Keratinocyte (primary cell): ENCODE measurements around the gene SLC6A9.

Source experiments
- EZH2 ChIP-seq: IDR thresholded peaks from one replicate; pipeline ENCODE4 v1.6.1; 2012; ENCODE audit warnings: inconsistent platforms, mild to moderate bottlenecking, low read length, moderate library complexity
- TF ChIP-seq, protein P1 (sequence below), 3 experiments: IDR thresholded peaks in 1 of 3; conservative IDR thresholded peaks in 1 of 3; optimal IDR thresholded peaks in 1 of 3; 2 replicates in 2 of 3; 3 replicates in 1 of 3; pipeline versions ENCODE3 to v1.5.1; 2011; ENCODE audit warnings: low read length in 3 of 3, mild to moderate bottlenecking in 3 of 3, moderate library complexity in 2 of 3, control low read depth in 1 of 3, inconsistent platforms in 1 of 3; ENCODE audit not compliant: insufficient read depth in 2 of 3; ENCODE audit errors: extremely low read depth in 1 of 3

DNA sequence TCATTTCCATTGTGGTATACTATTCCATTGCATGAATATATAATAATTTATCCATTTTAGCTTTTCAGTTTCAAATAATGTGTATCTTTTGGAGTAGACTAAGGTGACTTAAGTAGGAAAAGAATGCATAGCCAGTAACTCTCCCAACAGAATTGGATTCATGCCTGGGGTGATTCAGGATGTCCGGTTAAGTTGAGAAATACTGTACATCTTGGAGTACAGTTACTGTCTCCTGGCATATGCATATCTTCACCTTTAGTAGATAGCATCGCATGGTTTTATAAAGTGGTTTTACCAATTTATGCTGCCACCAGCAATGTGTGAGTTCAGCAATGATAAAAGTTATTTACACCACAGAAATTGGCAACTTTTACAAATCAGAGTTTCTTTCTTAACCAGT is 18.6 kb upstream of the SLC6A9 start:
- TF ChIP-seq, protein P1, sequence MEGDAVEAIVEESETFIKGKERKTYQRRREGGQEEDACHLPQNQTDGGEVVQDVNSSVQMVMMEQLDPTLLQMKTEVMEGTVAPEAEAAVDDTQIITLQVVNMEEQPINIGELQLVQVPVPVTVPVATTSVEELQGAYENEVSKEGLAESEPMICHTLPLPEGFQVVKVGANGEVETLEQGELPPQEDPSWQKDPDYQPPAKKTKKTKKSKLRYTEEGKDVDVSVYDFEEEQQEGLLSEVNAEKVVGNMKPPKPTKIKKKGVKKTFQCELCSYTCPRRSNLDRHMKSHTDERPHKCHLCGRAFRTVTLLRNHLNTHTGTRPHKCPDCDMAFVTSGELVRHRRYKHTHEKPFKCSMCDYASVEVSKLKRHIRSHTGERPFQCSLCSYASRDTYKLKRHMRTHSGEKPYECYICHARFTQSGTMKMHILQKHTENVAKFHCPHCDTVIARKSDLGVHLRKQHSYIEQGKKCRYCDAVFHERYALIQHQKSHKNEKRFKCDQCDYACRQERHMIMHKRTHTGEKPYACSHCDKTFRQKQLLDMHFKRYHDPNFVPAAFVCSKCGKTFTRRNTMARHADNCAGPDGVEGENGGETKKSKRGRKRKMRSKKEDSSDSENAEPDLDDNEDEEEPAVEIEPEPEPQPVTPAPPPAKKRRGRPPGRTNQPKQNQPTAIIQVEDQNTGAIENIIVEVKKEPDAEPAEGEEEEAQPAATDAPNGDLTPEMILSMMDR (optimal IDR thresholded peaks at IDR 0.05 in 1 of 3, IDR thresholded peaks at IDR 0.05 in 1 of 3, conservative IDR thresholded peaks at IDR 0.05 in 1 of 3; ENCODE audit: extremely low read depth in 1 of 3, insufficient read depth in 2 of 3, low read length in 3 of 3): no peak
- TF ChIP-seq EZH2: no peak
